ENCODE data around the gene TIE1. TPM values are rescaled to one million over a fixed set of nuclear protein-coding genes. Genes with fewer than 3 reads are reported as not detected.

Gene TIE1
- total RNA-seq (2021): not detected in 2 replicates
- Bru-seq, nascent RNA: percentile 8 among the genes with signal in this experiment
- not detected for BruChase-seq, experiment 1, labeled RNA remaining after a 2-hour chase
- BruChase-seq, experiment 2, labeled RNA remaining after a 6-hour chase: percentile 7 among the genes with signal in this experiment
- long read RNA-seq: 0 reads

DNA sequence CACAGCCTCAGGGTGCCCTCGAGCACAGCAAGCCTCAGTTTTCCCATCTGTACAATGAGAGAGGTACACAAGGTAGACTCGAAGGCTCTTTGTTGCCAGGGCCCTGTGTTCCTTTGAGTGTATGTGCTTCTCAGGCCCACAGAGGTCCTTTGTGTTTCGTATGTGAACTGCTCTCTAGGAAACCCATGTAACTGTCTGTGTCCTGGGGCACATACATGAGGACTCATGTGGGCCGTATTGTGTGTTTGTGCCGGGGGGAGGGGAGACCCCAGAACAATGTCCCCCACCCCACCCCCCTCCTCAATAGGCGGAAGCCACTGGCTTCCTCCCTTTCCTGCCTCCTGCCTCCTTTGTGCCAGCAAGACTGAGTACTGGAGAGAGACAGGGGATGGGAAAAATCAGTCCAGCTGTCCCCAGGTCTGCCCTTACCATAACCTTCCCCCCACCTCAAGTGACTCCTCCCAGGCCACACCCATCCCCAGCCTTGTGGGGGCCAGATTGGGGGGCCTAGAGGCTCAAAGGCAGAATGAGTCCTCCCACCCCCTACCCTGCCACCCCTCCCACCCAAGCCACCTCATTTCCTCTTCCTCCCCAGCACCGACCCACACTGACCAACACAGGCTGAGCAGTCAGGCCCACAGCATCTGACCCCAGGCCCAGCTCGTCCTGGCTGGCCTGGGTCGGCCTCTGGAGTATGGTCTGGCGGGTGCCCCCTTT lies at the start of gene TIE1:
TIE1 (plus strand) TSS at position 605 of the 717 bp plus-strand sequence; CDS start at position 695, 90 bp downstream.
- BruUV-seq (replicated peaks): no TSS peak
- Histone ChIP-seq H3K27ac (no peak within 1 kb of the TSS), H3K79me2 (ENCODE audit: low read depth) (no peaks in the 10 kb centered on the region), H3K4me1 (replicated peaks; ENCODE audit: insufficient read depth) (peaks cover 16% of the 10 kb centered on the region), H3K36me3 (ENCODE audit: low read depth) (no peaks in the 10 kb centered on the region), H2AFZ (no peak within 1 kb of the TSS), H3K4me3 (no peak within 1 kb of the TSS), H3K27me3 (ENCODE audit: insufficient read depth, low read depth) (no peaks in the 10 kb centered on the region), H3K9me2 (ENCODE audit: insufficient read depth) (no peaks in the 10 kb centered on the region), H3F3A (ENCODE audit: insufficient read depth, low read depth) (peaks cover 1% of the 10 kb centered on the region; the same call in 1 of the 2 replicates), H3K4me2 (no peak within 1 kb of the TSS), H4K20me1 (ENCODE audit: insufficient read depth) (no peaks in the 10 kb centered on the region), H3K9me3 (ENCODE audit: insufficient read depth, low read depth) (no peaks in the 10 kb centered on the region)
- ChIA-PET POLR2A (ENCODE audit: unreplicated experiment) (interaction anchor here (0.6 kb wide), 1 partner anchor 14 kb away, joined by 7 read pairs; no protein-coding TSS in a partner anchor), CTCF (no interaction called here)
- no peak for DNase-seq
- intact Hi-C loops (cut with micrococcal nuclease; ENCODE audit: unreplicated experiment): no loop called here
- TF ChIP-seq, protein P1, sequence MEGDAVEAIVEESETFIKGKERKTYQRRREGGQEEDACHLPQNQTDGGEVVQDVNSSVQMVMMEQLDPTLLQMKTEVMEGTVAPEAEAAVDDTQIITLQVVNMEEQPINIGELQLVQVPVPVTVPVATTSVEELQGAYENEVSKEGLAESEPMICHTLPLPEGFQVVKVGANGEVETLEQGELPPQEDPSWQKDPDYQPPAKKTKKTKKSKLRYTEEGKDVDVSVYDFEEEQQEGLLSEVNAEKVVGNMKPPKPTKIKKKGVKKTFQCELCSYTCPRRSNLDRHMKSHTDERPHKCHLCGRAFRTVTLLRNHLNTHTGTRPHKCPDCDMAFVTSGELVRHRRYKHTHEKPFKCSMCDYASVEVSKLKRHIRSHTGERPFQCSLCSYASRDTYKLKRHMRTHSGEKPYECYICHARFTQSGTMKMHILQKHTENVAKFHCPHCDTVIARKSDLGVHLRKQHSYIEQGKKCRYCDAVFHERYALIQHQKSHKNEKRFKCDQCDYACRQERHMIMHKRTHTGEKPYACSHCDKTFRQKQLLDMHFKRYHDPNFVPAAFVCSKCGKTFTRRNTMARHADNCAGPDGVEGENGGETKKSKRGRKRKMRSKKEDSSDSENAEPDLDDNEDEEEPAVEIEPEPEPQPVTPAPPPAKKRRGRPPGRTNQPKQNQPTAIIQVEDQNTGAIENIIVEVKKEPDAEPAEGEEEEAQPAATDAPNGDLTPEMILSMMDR (conservative IDR thresholded peaks at IDR 0.05): no peak
- TF ChIP-seq EZH2 (IDR thresholded peaks at IDR 0.05; ENCODE audit: low read depth): no peak

DNA sequence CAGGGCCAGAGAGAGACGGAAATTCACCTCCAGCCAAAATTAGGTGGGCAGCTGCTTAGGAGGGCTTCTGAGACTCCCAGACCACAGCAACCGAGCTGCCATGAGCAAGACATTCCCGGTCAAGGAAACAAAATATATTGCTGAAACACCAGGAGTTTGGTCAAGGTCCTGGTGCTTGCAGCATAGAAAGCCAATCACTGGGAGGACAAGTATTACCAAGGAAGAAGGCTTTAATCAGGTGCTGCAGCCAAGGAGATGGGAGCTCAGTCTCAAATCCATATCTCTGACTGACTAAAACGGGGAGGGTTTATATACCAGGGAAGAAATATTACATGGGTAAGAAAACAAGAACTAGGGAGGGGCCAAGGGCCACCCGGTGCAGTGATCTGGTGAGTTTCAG lies 49.8 kb upstream of the TIE1 start:
- H3K9me3 ChIP-seq (ENCODE audit: insufficient read depth, low read depth): peaks cover 14% of the 10 kb centered on the region; the same call in 1 of the 2 replicates
- H3K4me3 ChIP-seq: no peak overlapping the region
- H3K27ac ChIP-seq: no peak overlapping the region
- no peak overlapping the region for H2AFZ ChIP-seq
- H3K4me1 ChIP-seq (replicated peaks; ENCODE audit: insufficient read depth): peaks cover 1% of the 10 kb centered on the region
- BruUV-seq (replicated peaks): no TSS peak
- no peak overlapping the region for H3K4me2 ChIP-seq
- H3F3A ChIP-seq (ENCODE audit: insufficient read depth, low read depth): no peaks in the 10 kb centered on the region; the same call in 1 of the 2 replicates
- ChIA-PET POLR2A (ENCODE audit: unreplicated experiment) (no interaction called here), CTCF (interaction anchor here (0.6 kb wide), 1 partner anchor 683 kb away, joined by 9 read pairs; no protein-coding TSS in a partner anchor)
- intact Hi-C loops (cut with micrococcal nuclease; ENCODE audit: unreplicated experiment): no loop called here
- no peaks in the 10 kb centered on the region for H4K20me1 ChIP-seq (ENCODE audit: insufficient read depth)
- no peaks in the 10 kb centered on the region for H3K79me2 ChIP-seq (ENCODE audit: low read depth)
- H3K27me3 ChIP-seq (ENCODE audit: insufficient read depth, low read depth): no peaks in the 10 kb centered on the region
- TF ChIP-seq EZH2 (IDR thresholded peaks at IDR 0.05; ENCODE audit: low read depth): no peak
- TF ChIP-seq, protein P1 (conservative IDR thresholded peaks at IDR 0.05): no peak
- no peaks in the 10 kb centered on the region for H3K9me2 ChIP-seq (ENCODE audit: insufficient read depth)
- DNase-seq: no peak
- H3K36me3 ChIP-seq (ENCODE audit: low read depth): no peaks in the 10 kb centered on the region

DNA sequence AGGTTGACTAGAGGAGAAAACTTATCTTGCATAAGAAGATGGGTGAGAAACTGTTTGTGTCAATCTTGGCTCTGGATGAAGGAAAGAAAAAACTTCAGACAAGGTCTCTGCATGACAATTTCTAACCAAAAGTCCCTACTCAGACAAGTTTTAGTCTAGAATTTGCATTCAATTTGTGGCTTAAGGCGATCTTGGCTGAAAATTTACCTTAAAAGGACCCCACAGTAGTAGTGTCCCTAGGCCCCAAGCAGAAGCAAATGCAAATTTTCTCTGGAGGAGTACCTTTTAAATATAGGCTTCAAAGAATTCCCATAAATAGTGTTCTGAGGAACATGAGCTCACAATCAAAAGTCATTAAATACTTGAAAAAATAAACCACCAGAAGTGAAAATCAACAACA lies 48.6 kb upstream of the TIE1 start:
- peaks cover 13% of the 10 kb centered on the region for H3K4me1 ChIP-seq (replicated peaks; ENCODE audit: insufficient read depth)
- no peaks in the 10 kb centered on the region for H4K20me1 ChIP-seq (ENCODE audit: insufficient read depth)
- peaks cover 7% of the 10 kb centered on the region; the same call in 1 of the 2 replicates for H3K9me3 ChIP-seq (ENCODE audit: insufficient read depth, low read depth)
- no peaks in the 10 kb centered on the region for H3K36me3 ChIP-seq (ENCODE audit: low read depth)
- H3K4me2 ChIP-seq: no peak overlapping the region
- H3K27me3 ChIP-seq (ENCODE audit: insufficient read depth, low read depth): no peaks in the 10 kb centered on the region
- H3K9me2 ChIP-seq (ENCODE audit: insufficient read depth): no peaks in the 10 kb centered on the region
- no peak for DNase-seq
- no peak overlapping the region for H3K27ac ChIP-seq
- BruUV-seq (replicated peaks): no TSS peak
- ChIA-PET CTCF (no interaction called here), POLR2A (ENCODE audit: unreplicated experiment) (no interaction called here)
- no peak overlapping the region for H2AFZ ChIP-seq
- H3K4me3 ChIP-seq: no peak overlapping the region
- peaks cover 5% of the 10 kb centered on the region; the same call in 1 of the 2 replicates for H3F3A ChIP-seq (ENCODE audit: insufficient read depth, low read depth)
- H3K79me2 ChIP-seq (ENCODE audit: low read depth): no peaks in the 10 kb centered on the region
- intact Hi-C loops (cut with micrococcal nuclease; ENCODE audit: unreplicated experiment): no loop called here
- TF ChIP-seq, protein P1 (conservative IDR thresholded peaks at IDR 0.05): no peak
- no peak for TF ChIP-seq EZH2 (IDR thresholded peaks at IDR 0.05; ENCODE audit: low read depth)
